Coronary artery (tissue), 2 donors: ENCODE results near the gene BCL2.

ENCODE experiments used
- DNase-seq: peaks from one replicate; pipeline ENCODE4 v3.0.0-alpha.2; 2017; ENCODE audit warnings: low spot score
- H3K27ac ChIP-seq, 2 donors: fragments of 200-600 bp; sonication (generic); one replicate each; pipeline ENCODE4 v1.5.1; 2016 to 2019
- H3K4me3 ChIP-seq: fragments of 200-600 bp; sonication (generic); 2 replicates; pipeline ENCODE4 v1.5.1; 2016; ENCODE audit warnings: mild to moderate bottlenecking, moderate library complexity
- TF ChIP-seq, protein P1 (sequence below): fragments of 200-600 bp; sonication (generic); IDR thresholded peaks from one replicate; pipeline ENCODE4 v1.5.1; 2019; ENCODE audit warnings: antibody characterized with exemption

BCL2 gene

DNA sequence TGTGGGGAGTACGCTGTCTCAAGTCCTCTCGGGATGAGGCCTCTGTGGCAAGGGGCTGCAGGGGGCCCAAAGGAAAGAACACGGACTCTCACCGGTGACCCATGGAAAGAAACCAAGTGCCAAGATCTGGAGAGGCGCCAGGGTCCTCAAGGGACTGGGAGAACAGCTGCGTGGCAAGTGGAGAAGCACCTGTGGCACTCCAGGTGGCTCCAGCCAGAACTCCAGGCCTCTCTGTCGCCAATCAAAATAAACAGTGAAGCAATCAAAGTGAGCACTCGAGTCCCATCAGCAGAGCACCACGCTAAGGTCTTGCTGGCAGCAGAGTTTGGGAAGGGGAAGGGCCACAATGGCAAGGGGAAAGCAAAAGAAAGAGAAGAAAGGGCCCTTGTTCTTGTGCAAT lies 54.7 kb downstream of the BCL2 start:
- TF ChIP-seq, protein P1, sequence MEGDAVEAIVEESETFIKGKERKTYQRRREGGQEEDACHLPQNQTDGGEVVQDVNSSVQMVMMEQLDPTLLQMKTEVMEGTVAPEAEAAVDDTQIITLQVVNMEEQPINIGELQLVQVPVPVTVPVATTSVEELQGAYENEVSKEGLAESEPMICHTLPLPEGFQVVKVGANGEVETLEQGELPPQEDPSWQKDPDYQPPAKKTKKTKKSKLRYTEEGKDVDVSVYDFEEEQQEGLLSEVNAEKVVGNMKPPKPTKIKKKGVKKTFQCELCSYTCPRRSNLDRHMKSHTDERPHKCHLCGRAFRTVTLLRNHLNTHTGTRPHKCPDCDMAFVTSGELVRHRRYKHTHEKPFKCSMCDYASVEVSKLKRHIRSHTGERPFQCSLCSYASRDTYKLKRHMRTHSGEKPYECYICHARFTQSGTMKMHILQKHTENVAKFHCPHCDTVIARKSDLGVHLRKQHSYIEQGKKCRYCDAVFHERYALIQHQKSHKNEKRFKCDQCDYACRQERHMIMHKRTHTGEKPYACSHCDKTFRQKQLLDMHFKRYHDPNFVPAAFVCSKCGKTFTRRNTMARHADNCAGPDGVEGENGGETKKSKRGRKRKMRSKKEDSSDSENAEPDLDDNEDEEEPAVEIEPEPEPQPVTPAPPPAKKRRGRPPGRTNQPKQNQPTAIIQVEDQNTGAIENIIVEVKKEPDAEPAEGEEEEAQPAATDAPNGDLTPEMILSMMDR = no peak
- no peak overlapping the region for H3K27ac ChIP-seq
- no peak for DNase-seq

DNA sequence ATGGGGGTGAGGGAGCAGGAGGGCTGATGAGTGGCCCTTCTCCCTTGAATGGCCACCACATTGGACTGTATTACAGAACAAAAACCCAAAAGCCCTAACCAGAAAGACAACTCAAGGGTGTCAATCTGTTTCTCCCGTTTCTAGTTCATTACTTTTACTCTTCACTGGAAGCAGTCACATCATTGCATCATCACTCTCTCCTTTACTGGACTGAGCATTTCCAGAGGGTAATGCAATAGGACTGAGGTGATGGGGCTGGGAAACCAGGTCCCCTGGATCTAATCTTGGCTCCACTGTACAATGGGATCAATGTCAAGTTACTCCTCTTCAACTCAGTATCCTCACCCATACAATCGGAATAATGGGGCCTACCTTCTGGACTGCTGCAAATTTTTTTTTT lies 56.1 kb downstream of the BCL2 start:
- Histone ChIP-seq H3K4me3 (peak overlapping the region; percentile 36), H3K27ac (peak overlapping the region; percentile 75 to 87)
- TF ChIP-seq, protein P1 = no peak
- no peak for DNase-seq

More for the DNA sequence above, 54.7 kb downstream of the BCL2 start:
- no peak overlapping the region for H3K4me3 ChIP-seq

DNA sequence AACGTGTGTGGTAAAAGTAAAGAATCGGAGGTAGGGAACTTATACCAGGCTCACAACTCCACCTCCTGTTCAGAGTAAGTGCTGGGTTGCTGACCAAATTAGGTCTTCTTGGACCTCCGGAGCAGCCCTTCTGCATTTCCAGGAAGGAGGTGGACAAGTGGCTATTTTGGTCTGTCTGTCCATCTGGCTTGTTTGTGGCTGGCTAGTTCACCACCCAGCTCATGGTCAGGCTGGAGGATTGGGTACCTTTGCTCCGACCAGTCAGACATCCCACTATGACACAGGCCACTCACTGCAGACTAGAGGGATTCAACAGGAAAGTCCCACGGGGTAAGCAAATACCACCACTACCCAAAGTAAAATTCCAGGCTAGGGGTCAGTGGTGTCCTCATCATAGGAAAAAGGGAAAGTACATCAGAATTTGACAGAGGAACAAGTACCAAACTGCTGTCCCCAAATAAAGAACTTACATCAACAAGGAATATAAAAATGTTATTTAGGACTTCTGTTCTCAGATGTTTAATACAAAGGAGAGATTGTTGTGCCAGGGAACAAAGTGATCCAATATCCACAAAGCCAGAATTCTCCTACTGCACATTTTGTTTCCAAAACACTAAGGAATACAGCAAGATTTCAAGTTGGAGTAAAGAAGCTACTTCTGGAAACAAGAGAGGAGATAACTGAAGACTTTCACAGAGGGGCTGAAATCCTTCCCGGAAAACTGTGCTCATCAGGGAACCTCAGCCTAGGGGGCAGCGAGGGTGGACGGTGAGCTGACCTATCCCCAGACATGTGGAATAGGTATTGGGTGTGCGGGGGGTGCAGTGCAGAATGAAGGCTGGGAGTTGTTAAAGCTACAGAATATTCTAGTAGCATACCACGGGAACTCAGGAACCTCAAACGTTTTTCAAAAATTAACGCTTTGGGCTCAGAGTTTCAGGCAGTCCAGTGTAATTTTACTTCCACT lies 56.9 kb downstream of the BCL2 start:
- TF ChIP-seq, protein P1 = no peak
- H3K27ac ChIP-seq = peak overlapping the region; percentile 75 to 87
- peak overlapping the region; percentile 36 for H3K4me3 ChIP-seq
- DNase-seq = peak; percentile 93

DNA sequence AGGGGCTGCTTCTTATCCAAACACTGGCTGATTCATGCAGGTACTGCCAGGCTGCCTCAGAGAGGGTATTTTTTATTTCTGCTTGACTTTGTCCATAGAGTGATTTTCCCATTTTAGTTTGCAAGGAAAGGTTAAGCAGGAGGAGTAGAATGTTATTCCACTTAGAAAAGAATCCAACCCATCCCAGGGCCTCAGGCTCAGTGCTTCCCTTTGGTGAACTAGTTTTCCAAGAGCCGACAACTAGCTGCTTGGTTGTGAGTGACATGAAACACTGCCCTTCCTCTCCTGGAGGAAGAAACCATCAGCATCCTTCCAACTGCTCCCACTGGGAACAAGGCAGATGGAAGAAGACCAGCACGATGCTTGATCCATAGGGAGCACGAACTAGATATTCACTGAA lies 58.5 kb downstream of the BCL2 start:
- H3K27ac ChIP-seq = peak overlapping the region in 1 of 2 donors; percentile 64
- TF ChIP-seq, protein P1 = no peak
- H3K4me3 ChIP-seq = no peak overlapping the region
- DNase-seq = no peak

DNA sequence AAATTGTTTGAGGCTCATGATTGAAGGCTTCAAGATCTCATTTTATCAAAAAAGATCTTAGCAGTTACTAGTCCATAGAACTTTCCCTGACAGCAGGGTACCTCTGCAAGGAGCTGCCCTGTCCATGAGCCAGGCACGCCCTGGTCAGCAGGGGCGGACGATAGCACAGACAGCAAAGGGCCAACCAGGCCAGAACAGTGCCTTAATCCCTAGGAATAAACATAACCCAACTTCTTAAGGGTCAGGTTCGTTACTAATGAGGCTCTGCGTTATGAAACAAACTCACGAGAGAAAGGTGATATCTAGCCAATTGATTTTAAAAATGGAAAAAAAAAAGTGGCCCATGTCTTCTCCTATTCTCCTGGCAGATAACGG lies 59.2 kb downstream of the BCL2 start:
- Histone ChIP-seq H3K4me3 (no peak overlapping the region), H3K27ac (peak overlapping the region in 1 of 2 donors; percentile 49)
- TF ChIP-seq, protein P1 = no peak
- DNase-seq = no peak

DNA sequence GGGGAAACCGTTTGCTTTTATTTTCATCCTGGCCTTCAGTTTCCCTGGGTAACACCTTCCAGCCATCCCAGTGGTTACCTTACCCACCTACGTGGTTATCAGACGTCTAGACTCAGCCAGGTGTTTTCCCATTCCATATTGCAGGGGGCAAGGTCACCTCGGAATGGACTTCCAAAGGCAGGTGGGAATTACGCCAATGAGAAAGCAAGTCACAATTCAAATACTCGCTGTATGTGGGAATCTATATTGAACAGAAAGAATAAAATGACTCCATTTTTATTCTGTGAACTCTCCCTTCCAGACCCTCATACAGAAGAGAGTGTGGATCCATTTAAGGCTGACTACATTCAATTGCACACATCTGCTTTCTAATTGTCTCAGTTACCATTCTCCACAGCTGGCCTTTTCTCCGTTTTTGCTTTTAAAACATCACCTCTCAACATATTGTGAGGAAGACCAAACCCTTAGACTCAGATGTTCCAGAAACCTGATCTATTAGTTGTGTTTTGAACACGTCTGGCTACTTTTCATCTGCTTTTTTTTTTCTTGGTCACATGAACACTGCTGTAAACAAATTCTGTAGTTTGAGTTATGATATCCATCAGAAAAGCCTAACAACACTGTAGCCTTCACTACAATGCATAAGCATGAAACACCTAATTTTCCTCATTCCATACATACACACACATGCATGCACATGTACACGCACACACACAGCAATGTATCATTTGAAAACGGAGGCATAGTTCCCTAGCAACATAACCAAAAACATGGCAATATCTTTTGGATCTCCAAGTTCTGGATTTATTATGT lies 59.8 kb downstream of the BCL2 start:
- Histone ChIP-seq H3K27ac (peak overlapping the region in 1 of 2 donors; percentile 49), H3K4me3 (no peak overlapping the region)
- TF ChIP-seq, protein P1 = no peak
- DNase-seq = no peak
